HG03571 (cell line): ENCODE measurements around the gene PACS1.
"Not testable (repeated sequence)": the region's sequence is repeated elsewhere in the genome, so short reads cannot be mapped to it uniquely, and the experiment has no call there.

ENCODE experiments used
- ATAC-seq: cut with Tn5 transposase; IDR thresholded peaks from one replicate; pipeline ENCODE4 v1.9.1; 2021; ENCODE audit not compliant: unreplicated experiment

Gene PACS1

DNA sequence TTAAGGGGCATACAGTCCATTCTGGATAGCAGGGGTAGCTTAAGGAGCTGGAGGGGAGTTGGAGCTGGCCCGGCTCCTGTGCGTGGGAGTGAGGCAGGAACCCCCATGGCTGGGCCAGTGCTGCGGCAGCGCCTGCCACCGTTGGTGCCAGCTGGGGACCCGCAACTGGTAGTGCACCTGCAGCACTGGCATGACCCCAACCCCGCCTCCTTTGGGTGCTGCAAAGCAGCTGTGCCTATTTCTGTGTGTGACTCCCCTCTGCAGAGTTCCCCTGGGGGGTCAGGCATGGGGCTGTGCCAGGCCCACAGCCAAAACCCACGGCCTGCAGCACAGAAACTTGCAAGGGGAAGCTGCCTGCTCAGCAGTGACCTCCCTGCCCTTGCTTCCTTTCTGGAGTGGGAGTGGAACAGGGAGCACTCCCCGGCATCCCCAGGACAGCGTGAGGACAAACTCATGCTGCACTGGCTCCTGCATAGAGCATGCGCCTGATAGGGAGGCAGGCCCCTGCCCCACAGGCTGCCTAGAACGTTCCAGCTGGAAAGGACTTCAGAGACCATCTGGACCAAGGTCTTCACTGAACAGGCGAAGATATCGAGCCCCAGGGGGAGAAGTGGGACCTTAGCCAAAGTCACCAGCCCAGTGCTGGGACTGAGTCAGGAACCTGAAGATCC is 172.2 kb downstream of the PACS1 start:
- ATAC-seq = no peak

DNA sequence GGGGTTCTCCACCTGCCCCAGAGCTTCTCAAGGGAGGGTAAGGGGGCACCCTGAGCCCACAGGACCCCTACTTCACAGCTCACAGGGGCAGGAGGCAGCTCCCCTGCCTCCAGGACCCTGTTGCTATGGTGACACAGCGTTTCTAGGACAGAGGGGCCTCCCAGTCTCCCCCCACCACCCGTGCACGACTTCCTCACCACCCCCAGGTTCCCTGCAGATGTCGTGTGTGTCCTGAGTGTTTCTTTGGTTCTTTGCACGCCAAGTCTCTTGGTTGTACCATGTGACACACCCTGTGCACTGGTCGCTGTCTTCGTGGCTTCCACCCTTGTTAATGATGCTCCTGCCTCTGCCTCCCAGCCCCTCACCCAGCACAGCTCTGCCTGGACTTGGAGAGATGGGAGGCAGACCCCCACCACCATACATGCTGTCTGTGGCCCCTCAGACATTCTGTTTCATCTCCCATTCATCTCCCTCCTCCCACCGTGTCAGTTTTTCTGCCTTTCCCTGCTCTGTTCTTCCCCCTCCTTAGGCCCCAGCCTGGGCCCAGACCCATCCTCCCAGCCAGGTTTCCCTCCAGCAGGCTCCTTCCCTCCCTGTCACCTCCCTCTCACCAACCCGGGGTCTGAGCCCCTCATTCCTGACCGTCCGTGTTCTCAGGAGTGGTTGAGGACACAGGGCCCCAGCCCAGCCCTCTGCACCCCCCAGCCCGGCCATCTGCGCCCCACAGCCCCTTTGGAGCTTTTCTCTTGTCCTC is 173.9 kb downstream of the PACS1 start:
- no peak for ATAC-seq

DNA sequence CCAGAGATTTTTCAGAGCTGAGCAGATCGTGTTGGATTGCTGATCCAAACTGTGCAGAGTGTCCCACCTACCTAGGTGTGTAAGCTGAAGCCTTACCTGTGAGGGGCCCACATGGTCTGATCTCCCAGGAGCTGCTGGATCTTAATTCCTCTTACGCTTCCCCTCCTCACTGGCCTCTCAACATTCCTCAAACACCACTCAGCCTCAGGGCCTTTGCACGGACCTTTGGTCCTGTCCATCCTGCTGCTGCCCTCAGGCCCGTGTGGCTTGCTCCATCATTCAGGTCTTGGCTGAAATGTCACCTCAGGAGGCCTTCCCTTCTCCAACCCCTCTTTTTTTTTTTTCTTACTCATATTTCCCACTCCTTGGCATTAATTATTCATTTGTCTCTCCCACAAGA is 177.2 kb downstream of the PACS1 start:
- ATAC-seq = no peak

DNA sequence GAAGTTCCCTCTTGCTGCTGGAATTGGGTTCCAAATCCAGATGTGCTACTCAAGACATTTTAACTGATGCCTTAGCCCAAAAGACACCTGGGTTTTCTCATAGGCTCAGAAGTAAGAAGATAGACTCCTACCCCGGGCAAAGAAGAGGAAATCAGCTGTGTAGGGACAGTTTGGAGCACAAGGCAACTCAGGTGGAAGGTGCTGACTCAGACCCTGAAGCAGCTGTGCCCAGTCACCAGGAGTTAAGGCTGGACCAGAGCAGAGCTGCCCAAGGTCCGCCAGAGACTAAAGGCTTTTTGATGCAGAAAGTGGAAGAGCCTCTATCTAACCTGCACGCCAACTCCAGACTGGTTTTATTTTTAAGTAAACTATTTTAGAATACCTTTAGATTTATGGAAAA is 177.7 kb downstream of the PACS1 start:
- no peak for ATAC-seq

DNA sequence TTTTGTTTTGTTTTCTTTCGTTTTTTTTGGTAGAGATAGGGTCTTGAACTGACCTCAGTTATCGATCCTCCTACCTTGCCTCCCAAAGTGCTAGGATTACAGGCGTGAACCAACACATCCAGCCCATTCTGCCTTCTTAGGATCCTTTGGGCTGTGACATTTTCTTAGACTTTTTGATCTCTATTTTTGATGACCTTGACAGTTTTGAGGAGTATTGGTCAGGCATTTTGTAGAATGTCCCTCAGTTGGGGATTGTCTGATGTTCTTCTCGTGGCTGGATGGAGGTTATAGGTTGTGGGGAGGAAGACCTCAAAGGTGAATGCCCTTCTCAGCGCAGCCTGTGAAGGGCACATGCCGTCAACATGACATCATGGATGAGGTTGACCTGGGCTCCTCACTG is 178.8 kb downstream of the PACS1 start:
- no peak for ATAC-seq

DNA sequence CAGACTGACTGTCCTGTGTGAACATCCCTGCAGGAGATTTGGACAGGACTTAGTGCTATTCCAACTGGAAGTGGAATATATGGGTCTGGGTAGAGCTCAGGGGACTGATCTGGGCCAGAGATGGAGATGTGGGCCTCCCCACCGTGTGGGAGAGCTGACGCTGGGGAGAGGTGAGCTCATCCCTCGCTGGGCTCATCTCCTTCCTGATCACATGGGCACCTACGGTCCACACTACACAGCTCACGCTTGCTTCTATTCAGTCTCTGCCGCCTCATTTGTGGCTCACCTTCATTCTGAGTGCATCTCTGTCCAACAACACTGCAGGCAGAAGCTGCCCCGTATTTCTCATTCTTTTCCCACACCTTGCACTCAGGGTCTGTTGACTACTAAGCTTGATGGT is 181.7 kb downstream of the PACS1 start:
- no peak for ATAC-seq

DNA sequence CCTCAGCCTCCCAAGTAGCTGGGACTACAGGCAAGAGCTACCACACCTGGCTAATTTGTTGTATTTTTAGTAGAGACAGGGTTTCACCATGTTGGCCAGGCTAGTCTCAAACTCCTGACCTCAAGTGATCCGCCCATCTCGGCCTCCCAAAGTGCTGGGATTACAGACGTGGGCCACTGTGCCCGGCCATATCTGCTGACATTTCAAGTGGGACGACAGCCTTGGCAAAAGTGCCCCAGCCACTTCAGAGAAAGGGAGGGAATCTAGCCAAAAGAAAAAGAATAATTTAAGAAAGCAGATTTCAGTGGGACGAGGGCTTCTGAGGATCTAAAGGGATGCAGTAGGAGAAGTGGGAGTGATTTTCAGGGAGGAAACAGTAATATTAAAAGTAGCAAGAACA is 183.0 kb downstream of the PACS1 start:
- not testable (repeated sequence) for ATAC-seq

DNA sequence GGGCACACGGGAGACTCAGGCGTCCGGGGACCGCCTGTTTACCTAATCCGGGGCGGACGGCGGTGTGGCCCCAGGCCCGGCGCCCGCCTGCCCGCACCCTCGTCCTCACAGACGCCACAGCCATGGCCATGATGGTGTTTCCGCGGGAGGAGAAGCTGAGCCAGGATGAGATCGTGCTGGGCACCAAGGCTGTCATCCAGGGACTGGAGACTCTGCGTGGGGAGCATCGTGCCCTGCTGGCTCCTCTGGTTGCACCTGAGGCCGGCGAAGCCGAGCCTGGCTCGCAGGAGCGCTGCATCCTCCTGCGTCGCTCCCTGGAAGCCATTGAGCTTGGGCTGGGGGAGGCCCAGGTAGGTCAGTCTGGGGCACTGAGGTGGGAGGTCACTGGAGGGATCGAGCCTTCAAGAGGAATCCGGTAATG is 188.4 kb downstream of the PACS1 start:
- ATAC-seq = no peak

DNA sequence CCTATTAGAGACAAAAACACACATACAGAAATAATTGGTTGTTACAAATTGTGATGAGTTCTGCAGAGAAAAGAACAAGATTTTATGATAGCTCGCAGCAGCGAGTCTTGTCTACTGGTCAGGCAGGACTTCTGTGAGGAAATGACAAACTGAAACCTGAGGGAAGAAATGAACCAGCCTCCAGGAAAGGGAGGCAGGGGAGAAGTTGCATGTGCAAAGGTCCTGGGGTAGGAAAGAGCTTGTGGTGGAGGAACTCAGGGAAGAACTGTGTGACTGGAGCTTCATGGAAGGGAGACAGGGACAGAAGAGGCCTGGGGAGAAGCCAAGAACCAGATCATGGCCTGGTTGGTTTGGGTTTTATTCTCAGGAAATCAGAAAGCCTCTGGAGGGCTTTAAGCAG is 189.2 kb downstream of the PACS1 start:
- ATAC-seq = no peak

DNA sequence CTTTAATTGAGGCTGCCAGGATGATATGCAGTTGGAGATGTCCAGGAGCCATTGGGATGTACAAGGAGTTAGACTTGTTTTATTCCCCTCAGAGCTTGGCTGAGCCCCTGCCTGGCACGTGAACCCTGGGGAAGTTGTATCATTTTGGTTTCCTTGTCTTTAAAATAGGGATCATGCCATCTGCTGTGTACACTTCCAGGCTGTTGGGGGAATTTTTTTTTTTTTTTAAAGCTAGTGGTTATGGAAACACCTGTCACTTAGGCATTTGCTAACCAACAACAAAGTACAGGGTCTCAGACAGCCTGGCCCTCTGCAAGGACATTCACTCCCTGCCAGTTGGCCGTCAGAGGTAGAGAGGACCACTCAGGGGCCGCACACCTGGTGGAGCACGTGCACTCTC is 189.9 kb downstream of the PACS1 start:
- ATAC-seq = no peak

DNA sequence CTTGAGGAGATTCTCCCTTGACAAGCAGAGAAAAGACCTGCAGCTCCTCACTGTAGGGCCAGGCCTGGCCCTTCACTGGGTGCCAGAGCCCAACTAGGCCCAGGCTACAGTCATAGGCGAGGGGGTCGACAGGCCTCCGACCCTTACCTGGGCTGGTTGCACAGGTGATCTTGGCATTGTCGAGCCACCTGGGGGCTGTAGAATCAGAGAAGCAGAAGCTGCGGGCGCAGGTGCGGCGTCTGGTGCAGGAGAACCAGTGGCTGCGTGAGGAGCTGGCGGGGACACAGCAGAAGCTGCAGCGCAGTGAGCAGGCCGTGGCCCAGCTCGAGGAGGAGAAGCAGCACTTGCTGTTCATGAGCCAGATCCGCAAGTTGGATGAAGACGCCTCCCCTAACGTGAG is 191.5 kb downstream of the PACS1 start:
- no peak for ATAC-seq

DNA sequence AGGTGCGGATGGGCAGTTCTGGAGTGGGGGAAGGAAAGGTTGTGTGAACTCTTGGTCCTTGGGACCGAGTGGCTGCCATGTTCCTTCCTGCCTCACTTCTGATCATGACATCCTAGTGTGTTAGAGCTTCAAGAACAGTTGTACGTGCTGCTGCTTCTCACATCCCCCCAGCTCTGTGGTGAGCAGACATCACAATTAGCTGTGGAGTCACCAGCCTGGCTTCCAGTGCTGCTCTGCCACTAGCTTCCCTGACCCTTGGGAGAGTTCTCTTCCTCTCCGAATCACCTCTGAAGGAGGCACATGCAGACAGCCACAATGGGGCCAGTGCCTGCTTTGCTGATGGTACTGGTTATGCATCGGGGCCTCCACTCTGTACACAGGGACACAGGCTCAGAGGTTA is 192.1 kb downstream of the PACS1 start:
- no peak for ATAC-seq

DNA sequence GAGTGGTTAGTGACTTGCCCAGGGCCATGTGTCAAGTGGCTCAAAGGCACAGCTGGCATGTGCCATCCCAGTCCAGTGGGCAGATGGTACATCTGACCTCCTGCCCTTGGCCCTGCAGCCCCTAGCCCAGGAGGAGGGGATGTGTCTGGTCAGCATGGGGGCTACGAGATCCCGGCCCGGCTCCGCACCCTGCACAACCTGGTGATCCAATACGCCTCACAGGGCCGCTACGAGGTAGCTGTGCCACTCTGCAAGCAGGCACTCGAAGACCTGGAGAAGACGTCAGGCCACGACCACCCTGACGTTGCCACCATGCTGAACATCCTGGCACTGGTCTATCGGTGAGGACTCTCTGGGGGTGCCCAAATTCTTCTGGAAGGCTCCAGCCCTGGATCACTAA is 192.6 kb downstream of the PACS1 start:
- ATAC-seq = no peak

DNA sequence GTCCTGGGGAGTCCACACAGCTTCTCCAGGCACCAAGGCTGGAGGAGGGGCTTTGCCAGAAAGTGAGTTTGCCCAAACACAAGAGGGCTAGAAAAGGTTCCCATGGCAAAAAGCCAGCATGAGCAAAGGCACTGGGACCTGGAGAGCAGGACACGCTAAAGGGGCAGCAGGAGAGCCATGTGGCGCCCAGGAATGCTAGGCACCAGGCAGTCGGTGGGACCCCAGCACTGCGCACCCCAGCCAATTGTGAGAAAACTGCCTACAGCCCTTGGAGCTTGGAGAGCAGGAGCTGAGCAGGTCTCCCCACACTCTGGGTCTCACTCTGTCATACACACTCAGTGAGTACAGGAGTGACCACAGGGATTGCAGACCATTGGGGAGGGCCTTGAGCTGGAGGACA is 193.2 kb downstream of the PACS1 start:
- no peak for ATAC-seq

DNA sequence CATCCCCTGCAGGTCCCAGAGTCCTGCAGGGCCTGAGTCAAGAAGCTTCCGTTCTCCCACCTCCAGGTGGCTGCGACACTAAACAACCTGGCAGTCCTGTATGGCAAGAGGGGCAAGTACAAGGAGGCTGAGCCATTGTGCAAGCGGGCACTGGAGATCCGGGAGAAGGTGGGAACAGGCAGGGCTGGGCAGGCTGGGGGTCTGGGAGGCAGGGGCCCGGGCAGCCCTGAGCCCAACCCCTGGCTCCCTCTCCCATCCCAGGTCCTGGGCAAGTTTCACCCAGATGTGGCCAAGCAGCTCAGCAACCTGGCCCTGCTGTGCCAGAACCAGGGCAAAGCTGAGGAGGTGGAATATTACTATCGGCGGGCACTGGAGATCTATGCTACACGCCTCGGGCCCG is 193.7 kb downstream of the PACS1 start:
- ATAC-seq = no peak

DNA sequence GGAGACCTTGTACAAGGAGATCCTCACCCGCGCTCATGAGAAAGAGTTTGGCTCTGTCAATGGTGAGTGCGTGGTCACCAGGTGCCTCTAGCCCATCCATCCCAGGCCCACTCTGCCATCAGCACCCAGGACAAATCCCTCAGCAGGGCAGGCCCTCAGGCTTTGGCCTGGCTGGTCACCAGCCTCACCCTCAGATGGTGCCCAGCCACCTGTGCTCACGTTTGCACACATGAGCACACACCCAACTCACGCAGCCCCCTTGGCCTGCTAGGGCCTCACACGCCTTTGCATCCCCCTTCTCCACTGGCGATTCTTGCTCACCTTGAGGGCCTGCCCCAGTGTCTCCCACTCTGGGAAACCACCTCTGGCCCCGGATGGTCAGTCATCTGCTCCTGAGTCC is 194.3 kb downstream of the PACS1 start:
- ATAC-seq = no peak

DNA sequence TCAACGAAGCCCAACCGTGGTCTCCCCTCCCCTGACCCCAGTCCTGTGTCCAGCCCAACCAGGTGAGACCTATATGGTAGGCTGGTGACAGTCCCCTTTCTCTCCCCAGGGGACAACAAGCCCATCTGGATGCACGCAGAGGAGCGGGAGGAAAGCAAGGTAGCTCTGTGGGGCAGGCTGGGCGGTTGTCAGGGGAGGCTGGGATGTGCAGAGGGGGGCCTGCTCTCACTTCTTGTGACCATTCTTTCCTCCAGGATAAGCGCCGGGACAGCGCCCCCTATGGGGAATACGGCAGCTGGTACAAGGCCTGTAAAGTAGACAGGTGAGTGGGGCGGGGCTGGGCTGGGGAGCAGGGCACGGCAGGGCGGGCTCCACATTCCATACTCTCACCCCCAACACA is 194.8 kb downstream of the PACS1 start:
- ATAC-seq = no peak

DNA sequence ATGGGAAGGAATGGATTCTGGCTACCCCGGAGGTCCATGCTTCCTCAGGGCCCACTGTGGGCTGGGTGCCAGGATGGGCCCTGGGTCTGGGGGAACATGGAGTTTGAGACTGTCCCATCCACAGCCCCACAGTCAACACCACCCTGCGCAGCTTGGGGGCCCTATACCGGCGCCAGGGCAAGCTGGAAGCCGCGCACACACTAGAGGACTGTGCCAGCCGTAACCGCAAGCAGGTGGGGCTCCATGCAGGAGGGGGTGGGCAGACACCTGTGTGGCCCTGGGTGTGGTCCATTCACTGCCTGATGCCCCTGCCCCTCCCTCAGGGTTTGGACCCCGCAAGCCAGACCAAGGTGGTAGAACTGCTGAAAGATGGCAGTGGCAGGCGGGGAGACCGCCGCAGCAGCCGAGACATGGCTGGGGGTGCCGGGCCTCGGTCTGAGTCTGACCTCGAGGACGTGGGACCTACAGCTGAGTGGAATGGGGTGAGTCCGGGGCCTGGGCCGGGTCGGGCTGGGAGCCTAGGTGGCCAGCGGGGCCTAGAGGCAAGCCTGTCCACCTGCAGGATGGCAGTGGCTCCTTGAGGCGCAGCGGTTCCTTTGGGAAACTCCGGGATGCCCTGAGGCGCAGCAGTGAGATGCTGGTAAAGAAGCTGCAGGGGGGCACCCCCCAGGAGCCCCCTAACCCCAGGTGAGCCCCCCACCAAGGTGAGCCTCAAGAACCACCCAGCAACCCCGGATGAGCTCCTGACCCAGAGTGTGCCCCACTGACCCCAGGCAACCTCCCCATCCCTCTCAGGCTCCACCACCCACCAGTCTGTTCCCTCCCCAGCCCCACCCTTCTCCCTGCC is 195.7 kb downstream of the PACS1 start:
- no peak for ATAC-seq

DNA sequence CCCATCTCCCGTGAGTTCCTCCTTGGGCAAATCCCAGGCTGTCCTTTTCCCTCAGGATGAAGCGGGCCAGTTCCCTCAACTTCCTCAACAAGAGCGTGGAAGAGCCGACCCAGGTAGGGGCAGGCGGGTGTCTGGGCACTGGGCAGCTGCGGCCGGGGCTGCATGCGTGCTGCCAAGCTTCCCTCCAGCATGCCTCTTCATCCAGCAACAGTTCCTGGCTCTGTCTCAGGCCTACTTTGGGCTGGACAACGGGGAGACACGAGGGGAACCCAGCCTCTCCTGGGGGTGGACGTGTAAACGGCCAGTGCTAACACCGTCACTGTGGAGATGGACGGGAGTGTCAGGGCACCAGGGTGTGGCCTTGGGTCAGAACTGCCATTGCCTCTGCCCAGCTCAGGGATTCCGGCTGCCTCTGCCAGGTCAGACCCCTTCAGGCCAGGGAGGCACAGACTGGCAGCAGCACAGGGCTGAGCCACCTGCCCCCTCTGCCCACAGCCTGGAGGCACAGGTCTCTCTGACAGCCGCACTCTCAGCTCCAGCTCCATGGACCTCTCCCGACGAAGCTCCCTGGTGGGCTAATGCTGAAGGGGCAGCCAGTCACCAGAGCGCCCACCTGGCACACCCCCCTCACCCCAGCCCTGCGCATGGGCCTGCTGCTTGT is 196.4 kb downstream of the PACS1 start:
- no peak for ATAC-seq

DNA sequence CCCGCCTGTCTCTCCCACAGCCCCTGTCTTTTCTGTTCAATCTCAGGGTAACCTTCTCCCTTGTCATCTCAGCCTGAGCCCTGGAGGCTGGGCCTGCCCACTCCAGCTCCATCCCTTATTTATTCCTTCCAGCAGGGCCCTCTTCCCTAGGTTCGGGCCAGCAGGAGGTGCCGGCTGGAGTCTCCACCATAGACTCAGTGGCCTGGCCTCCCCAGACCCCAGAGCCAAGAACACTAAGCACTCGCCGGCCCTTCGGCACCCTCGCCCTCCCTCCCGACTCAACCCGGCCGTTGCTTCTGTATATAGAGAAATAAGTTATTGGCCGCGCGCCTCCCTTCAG is 196.9 kb downstream of the PACS1 start:
- ATAC-seq = no peak

DNA sequence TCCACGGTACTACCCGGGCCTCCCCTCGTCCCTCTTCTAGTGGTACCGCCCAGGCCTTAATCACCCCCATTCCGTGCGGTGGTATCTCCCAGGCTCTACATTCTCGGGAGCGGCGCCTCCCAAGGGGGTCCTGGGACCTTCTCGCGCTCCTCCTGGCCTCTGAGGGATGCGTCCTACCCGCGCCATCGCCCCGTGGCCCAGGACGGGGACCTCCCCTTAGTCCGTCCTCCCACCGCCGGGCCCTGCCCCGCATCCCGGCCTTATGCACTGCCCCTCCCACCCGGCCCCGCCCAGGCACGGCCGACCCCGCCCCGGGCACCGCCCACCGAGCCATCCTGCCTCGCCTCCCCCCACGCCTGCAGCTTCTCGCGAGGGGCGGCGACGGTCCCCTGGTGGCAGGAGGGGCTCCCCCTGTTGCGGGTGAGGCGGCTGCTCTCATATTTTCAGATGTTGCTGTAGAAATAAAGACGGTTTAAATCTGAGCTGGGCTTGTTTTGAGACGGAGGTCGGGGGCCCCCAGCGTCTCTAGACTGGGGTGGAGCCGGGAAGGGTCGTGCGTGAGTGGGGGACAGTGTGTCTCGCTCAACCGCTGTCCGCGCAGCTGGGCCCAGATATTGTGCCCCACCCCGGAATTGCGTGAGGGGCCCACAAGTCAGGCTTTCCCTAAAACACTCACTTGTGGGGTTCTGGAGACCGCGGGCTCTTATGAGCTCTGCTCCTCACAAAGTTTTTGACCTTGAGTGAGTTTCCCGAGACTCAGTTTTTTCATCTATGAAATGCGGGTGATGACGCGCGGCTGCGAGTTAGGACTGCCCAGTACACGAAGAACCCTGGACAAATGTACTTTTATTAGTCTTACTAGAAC is 197.5 kb downstream of the PACS1 start:
- ATAC-seq = peak; percentile 35
